PFSK-1 (cell line): ENCODE results near the gene C1orf87.

Experiments
- POLR2AphosphoS5 ChIP-seq: IDR thresholded peaks from 2 replicates; pipeline ENCODE4 v1.6.1; 2012; ENCODE audit warnings: low read depth, mild to moderate bottlenecking, control low read depth, low read length, moderate library complexity
- TAF1 ChIP-seq: IDR thresholded peaks from 2 replicates; pipeline ENCODE4 v1.6.1; 2012; ENCODE audit warnings: low read length, control low read depth, borderline replicate concordance; ENCODE audit not compliant: insufficient read depth
- TF ChIP-seq, protein P1 (sequence below), 2 experiments: IDR thresholded peaks; 2 replicates each; pipeline versions ENCODE4 v1.6.1 to v1.8.0; 2011 to 2012; ENCODE audit warnings: low read depth in 2 of 2, low read length in 2 of 2, control low read depth in 1 of 2, inconsistent platforms in 1 of 2, mild to moderate bottlenecking in 1 of 2, moderate library complexity in 1 of 2; ENCODE audit not compliant: insufficient read depth in 1 of 2

GRCh38 chr1:60037669-60038068, 35.9 kb downstream of the C1orf87 start:
- TF ChIP-seq TAF1 (no peak), POLR2AphosphoS5 (no peak)
- TF ChIP-seq, protein P1, sequence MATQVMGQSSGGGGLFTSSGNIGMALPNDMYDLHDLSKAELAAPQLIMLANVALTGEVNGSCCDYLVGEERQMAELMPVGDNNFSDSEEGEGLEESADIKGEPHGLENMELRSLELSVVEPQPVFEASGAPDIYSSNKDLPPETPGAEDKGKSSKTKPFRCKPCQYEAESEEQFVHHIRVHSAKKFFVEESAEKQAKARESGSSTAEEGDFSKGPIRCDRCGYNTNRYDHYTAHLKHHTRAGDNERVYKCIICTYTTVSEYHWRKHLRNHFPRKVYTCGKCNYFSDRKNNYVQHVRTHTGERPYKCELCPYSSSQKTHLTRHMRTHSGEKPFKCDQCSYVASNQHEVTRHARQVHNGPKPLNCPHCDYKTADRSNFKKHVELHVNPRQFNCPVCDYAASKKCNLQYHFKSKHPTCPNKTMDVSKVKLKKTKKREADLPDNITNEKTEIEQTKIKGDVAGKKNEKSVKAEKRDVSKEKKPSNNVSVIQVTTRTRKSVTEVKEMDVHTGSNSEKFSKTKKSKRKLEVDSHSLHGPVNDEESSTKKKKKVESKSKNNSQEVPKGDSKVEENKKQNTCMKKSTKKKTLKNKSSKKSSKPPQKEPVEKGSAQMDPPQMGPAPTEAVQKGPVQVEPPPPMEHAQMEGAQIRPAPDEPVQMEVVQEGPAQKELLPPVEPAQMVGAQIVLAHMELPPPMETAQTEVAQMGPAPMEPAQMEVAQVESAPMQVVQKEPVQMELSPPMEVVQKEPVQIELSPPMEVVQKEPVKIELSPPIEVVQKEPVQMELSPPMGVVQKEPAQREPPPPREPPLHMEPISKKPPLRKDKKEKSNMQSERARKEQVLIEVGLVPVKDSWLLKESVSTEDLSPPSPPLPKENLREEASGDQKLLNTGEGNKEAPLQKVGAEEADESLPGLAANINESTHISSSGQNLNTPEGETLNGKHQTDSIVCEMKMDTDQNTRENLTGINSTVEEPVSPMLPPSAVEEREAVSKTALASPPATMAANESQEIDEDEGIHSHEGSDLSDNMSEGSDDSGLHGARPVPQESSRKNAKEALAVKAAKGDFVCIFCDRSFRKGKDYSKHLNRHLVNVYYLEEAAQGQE (IDR thresholded peaks at IDR 0.05; ENCODE audit: insufficient read depth in 1 of 2, low read depth in 2 of 2, low read length in 2 of 2), result no peak
